ENCODE results near the gene ZNF208. TPM values are rescaled to one million over a fixed set of nuclear protein-coding genes. Genes with fewer than 3 reads are reported as not detected.

Gene ZNF208
- total and polyA plus RNA-seq, 2 donors (not counting 1 experiment from before 2014, with no cell fraction given) = 4.0 to 11.4 TPM

GRCh38 chr19:21970466-21970865, 40.3 kb downstream of the ZNF208 start:
- no peak for DNase-seq

DNA sequence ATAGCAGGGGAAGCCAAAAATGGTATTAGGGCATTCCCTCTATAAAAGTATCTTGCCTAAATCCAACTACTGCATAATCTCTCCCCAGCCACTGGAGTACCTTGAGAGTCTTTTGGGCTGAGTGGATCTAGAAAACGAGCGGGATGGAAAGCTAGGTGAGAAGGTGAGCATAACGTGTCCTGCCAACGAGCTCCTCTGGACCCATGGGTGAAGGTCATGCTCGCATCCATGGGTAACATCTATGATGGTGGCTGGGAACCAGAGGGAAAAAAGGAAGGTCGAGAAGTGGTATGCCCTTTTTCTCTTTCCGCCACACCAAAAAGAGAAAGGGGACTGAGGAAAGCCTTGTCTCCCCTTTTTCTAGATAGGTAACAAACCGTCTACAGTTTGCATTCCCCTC, 63.0 kb downstream of the ZNF208 start:
- WGBS (ENCODE audit: insufficient coverage) = 67% methylated on average over 3 of the region's 8 CpGs
- H2AFZ ChIP-seq (ENCODE audit: insufficient read depth, low read depth, low read length, poor library complexity, severe bottlenecking) = no peak overlapping the region
- no peaks in the 10 kb centered on the region for H4K20me1 ChIP-seq (ENCODE audit: control insufficient read depth, insufficient read depth, low read length, poor library complexity, severe bottlenecking)
- H3K4me1 ChIP-seq (ENCODE audit: control insufficient read depth in 2 of 2, insufficient read depth in 2 of 2, low read length in 2 of 2) = no peaks in the 10 kb centered on the region
- Mint-ChIP-seq H3K4me1 (no peaks in the 10 kb centered on the region), H3K4me3 (no peak overlapping the region), H3K9me3 (ENCODE audit: insufficient read depth) (peaks cover 9% of the 10 kb centered on the region), H3K27ac (no peak overlapping the region), H3K27me3 (no peaks in the 10 kb centered on the region)
- no peaks in the 10 kb centered on the region for H3K79me2 ChIP-seq (ENCODE audit: control insufficient read depth, insufficient read depth, low read length)
- H3K9me3 ChIP-seq (ENCODE audit: control extremely low read depth in 1 of 3, control insufficient read depth in 2 of 3, insufficient read depth in 1 of 3, low read length in 2 of 3) = peaks cover 9 to 34% (median 25%) of the 10 kb centered on the region in 3 donors
- ChIA-PET POLR2A (no interaction called here), CTCF (no interaction called here)
- no peaks in the 10 kb centered on the region for H3K36me3 ChIP-seq (replicated peaks in 1 of 2; ENCODE audit: control extremely low read depth in 1 of 2, control insufficient read depth in 1 of 2, extremely low read depth in 1 of 2, insufficient read depth in 2 of 2, low read length in 1 of 2)
- no peaks in the 10 kb centered on the region for H3K27me3 ChIP-seq (replicated peaks in 1 of 4; ENCODE audit: control extremely low read depth in 1 of 4, control insufficient read depth in 3 of 4, insufficient read depth in 4 of 4, low read length in 3 of 4)
- no peak overlapping the region for H3K4me2 ChIP-seq (replicated peaks; ENCODE audit: low read depth, low read length, poor library complexity, severe bottlenecking)
- intact Hi-C loops (cut with micrococcal nuclease) = no loop called here
- H3K9ac ChIP-seq (ENCODE audit: low read length) = no peak overlapping the region
- no peak overlapping the region for H3K27ac ChIP-seq (ENCODE audit: low read length in 2 of 2)
- ATAC-seq (ENCODE audit: low read depth) (no peak), DNase-seq (no peak)
- no peak overlapping the region for H3K4me3 ChIP-seq (ENCODE audit: control extremely low read depth in 1 of 5, extremely low read depth in 1 of 5, insufficient read depth in 1 of 5, low read depth in 2 of 5, low read length in 4 of 5)
- TF ChIP-seq EZH2 (IDR thresholded peaks at IDR 0.05; ENCODE audit: borderline replicate concordance, insufficient read depth, low read depth, low read length, poor library complexity, severe bottlenecking) = no peak
- TF ChIP-seq, protein P1, sequence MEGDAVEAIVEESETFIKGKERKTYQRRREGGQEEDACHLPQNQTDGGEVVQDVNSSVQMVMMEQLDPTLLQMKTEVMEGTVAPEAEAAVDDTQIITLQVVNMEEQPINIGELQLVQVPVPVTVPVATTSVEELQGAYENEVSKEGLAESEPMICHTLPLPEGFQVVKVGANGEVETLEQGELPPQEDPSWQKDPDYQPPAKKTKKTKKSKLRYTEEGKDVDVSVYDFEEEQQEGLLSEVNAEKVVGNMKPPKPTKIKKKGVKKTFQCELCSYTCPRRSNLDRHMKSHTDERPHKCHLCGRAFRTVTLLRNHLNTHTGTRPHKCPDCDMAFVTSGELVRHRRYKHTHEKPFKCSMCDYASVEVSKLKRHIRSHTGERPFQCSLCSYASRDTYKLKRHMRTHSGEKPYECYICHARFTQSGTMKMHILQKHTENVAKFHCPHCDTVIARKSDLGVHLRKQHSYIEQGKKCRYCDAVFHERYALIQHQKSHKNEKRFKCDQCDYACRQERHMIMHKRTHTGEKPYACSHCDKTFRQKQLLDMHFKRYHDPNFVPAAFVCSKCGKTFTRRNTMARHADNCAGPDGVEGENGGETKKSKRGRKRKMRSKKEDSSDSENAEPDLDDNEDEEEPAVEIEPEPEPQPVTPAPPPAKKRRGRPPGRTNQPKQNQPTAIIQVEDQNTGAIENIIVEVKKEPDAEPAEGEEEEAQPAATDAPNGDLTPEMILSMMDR (IDR thresholded peaks at IDR 0.05) = no peak

More at GRCh38 chr19:21970466-21970865, 40.3 kb downstream of the ZNF208 start:
- no peak for ATAC-seq (ENCODE audit: low read depth)
- Histone ChIP-seq H3K4me1 (ENCODE audit: control insufficient read depth in 2 of 2, insufficient read depth in 2 of 2, low read length in 2 of 2) (no peaks in the 10 kb centered on the region), H3K27ac (ENCODE audit: low read length in 2 of 2) (no peak overlapping the region), H4K20me1 (ENCODE audit: control insufficient read depth, insufficient read depth, low read length, poor library complexity, severe bottlenecking) (no peaks in the 10 kb centered on the region), H3K4me3 (ENCODE audit: control extremely low read depth in 1 of 5, extremely low read depth in 1 of 5, insufficient read depth in 1 of 5, low read depth in 2 of 5, low read length in 4 of 5) (no peak overlapping the region), H3K9me3 (ENCODE audit: control extremely low read depth in 1 of 3, control insufficient read depth in 2 of 3, insufficient read depth in 1 of 3, low read length in 2 of 3) (peaks cover 10 to 67% (median 12%) of the 10 kb centered on the region in 3 donors), H3K79me2 (ENCODE audit: control insufficient read depth, insufficient read depth, low read length) (no peaks in the 10 kb centered on the region), H3K9ac (ENCODE audit: low read length) (no peak overlapping the region), H3K27me3 (replicated peaks in 1 of 4; ENCODE audit: control extremely low read depth in 1 of 4, control insufficient read depth in 3 of 4, insufficient read depth in 4 of 4, low read length in 3 of 4) (no peaks in the 10 kb centered on the region), H2AFZ (ENCODE audit: insufficient read depth, low read depth, low read length, poor library complexity, severe bottlenecking) (no peak overlapping the region), H3K36me3 (replicated peaks in 1 of 2; ENCODE audit: control extremely low read depth in 1 of 2, control insufficient read depth in 1 of 2, extremely low read depth in 1 of 2, insufficient read depth in 2 of 2, low read length in 1 of 2) (no peaks in the 10 kb centered on the region), H3K4me2 (replicated peaks; ENCODE audit: low read depth, low read length, poor library complexity, severe bottlenecking) (no peak overlapping the region)
- intact Hi-C loops (cut with micrococcal nuclease) = no loop called here
- TF ChIP-seq, protein P1 (IDR thresholded peaks at IDR 0.05) = no peak
- no peak for TF ChIP-seq EZH2 (IDR thresholded peaks at IDR 0.05; ENCODE audit: borderline replicate concordance, insufficient read depth, low read depth, low read length, poor library complexity, severe bottlenecking)
- no peak overlapping the region for H3K4me3 Mint-ChIP-seq
- no peak overlapping the region for H3K27ac Mint-ChIP-seq
- CTCF ChIA-PET = no interaction called here
- peaks cover 21% of the 10 kb centered on the region for H3K9me3 Mint-ChIP-seq (ENCODE audit: insufficient read depth)
- POLR2A ChIA-PET = no interaction called here
- WGBS (ENCODE audit: insufficient coverage) = no CpG with 5 or more reads among the region's 1 CpG
- no peaks in the 10 kb centered on the region for H3K4me1 Mint-ChIP-seq
- H3K27me3 Mint-ChIP-seq = no peaks in the 10 kb centered on the region

Data from B cell (primary cell).